Calu3 (cell line): ENCODE data around the gene PIEZO2. TPM values are rescaled to one million over a fixed set of nuclear protein-coding genes. Genes with fewer than 3 reads are reported as not detected.

Source experiments
- BruUV-seq: library from RNA; stranded (reverse); fragments of 400-500 nt; replicated peaks from 2 replicates; lab custom pipeline; 2021; lab: Mats Ljungman, UMichigan
- CTCF ChIA-PET: fragments of 300-600 bp; sonication (Branson Sonifier 250); formaldehyde crosslinking; loops from one replicate; lab custom pipeline; 2022; ENCODE audit warnings: antibody characterized with exemption; lab: Charles Lee
- DNase-seq: peaks from one replicate; pipeline ENCODE4 v3.0.0; 2022
- H3K27ac Mint-ChIP-seq: one replicate; pipeline ENCODE4 v1.8.0; 2022; ENCODE audit warnings: mixed read lengths; ENCODE audit not compliant: unreplicated experiment
- H3K27me3 Mint-ChIP-seq: one replicate; pipeline ENCODE4 v1.8.0; 2022; ENCODE audit warnings: mixed read lengths; ENCODE audit not compliant: unreplicated experiment
- H3K36me3 Mint-ChIP-seq: one replicate; pipeline ENCODE4 v1.8.0; 2022; ENCODE audit warnings: mild to moderate bottlenecking, moderate library complexity, mixed read lengths; ENCODE audit not compliant: insufficient read depth, unreplicated experiment
- H3K4me1 Mint-ChIP-seq: one replicate; pipeline ENCODE4 v1.8.0; 2022; ENCODE audit warnings: mild to moderate bottlenecking, low read depth, mixed read lengths; ENCODE audit not compliant: unreplicated experiment
- H3K4me3 Mint-ChIP-seq: one replicate; pipeline ENCODE4 v1.8.0; 2022; ENCODE audit warnings: mild to moderate bottlenecking, low read depth, moderate library complexity, mixed read lengths; ENCODE audit not compliant: unreplicated experiment
- H3K9me3 Mint-ChIP-seq: one replicate; pipeline ENCODE4 v1.8.0; 2022; ENCODE audit warnings: low read depth, mixed read lengths; ENCODE audit not compliant: unreplicated experiment
- intact Hi-C: fragments of 100-400 bp; cut with micrococcal nuclease; formaldehyde crosslinking; loops from one replicate; pipeline ENCODE4 v1.10.0; 2022; ENCODE audit not compliant: unreplicated experiment
- total RNA-seq: library from RNA; stranded (reverse); gene quantifications from 2 replicates; pipeline ENCODE4 v1.2.3, GENCODE V29; 2022
- TF ChIP-seq, protein P1 (sequence below): fragments of 200-600 bp; IDR thresholded peaks from one replicate; pipeline ENCODE4 v1.8.0; 2022; ENCODE audit warnings: antibody characterized with exemption; ENCODE audit not compliant: unreplicated experiment

The PIEZO2 gene
- total RNA-seq, 1 experiment from 2014 or later: 0.24 TPM

- no peaks in the 10 kb centered on the region for H3K36me3 Mint-ChIP-seq
- no peak overlapping the region for H3K27ac Mint-ChIP-seq
- BruUV-seq: no TSS peak
- TF ChIP-seq, protein P1, sequence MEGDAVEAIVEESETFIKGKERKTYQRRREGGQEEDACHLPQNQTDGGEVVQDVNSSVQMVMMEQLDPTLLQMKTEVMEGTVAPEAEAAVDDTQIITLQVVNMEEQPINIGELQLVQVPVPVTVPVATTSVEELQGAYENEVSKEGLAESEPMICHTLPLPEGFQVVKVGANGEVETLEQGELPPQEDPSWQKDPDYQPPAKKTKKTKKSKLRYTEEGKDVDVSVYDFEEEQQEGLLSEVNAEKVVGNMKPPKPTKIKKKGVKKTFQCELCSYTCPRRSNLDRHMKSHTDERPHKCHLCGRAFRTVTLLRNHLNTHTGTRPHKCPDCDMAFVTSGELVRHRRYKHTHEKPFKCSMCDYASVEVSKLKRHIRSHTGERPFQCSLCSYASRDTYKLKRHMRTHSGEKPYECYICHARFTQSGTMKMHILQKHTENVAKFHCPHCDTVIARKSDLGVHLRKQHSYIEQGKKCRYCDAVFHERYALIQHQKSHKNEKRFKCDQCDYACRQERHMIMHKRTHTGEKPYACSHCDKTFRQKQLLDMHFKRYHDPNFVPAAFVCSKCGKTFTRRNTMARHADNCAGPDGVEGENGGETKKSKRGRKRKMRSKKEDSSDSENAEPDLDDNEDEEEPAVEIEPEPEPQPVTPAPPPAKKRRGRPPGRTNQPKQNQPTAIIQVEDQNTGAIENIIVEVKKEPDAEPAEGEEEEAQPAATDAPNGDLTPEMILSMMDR: no peak
- H3K27me3 Mint-ChIP-seq: no peaks in the 10 kb centered on the region
- CTCF ChIA-PET: interaction anchor here (0.6 kb wide), 1 partner anchor 29 kb away, joined by 4 read pairs; no protein-coding TSS in a partner anchor
- H3K9me3 Mint-ChIP-seq: no peaks in the 10 kb centered on the region
- no peak for DNase-seq
- peaks cover 22% of the 10 kb centered on the region for H3K4me1 Mint-ChIP-seq
- intact Hi-C loops: no loop called here
- no peak overlapping the region for H3K4me3 Mint-ChIP-seq
Measured at GRCh38 chr18:10930076-10930475, 219.3 kb downstream of the PIEZO2 start.

DNA sequence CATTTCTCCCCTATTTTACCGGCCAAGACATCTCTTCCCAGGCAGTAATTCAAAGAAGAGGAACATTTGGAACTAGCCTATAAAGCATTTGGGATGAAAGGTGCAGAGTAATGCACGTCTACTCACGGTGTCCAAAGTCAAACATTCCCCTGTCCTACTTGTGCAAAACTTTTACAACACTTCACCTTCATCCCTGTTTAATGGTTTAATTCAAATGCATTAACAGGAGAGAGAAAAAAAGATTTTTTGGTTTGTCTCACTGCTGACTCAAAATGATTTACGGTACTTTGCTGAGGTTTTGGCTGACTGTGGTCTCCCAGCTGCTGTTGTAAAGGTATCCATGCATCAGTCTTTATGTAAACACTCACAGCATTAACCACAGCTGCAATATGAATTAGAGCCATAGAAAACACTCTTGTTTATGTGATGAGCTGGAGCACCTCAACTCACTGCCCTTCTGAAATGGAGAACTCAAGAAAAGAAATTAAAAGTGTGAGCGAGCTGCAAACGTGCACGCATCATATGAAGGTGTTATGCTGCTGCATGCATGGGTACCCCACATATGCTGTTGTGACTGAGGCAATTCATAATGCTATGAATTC, 220.5 kb downstream of the PIEZO2 start:
- TF ChIP-seq, protein P1: no peak
- Mint-ChIP-seq H3K36me3 (no peaks in the 10 kb centered on the region), H3K27me3 (no peaks in the 10 kb centered on the region), H3K4me3 (no peak overlapping the region), H3K4me1 (peaks cover 26% of the 10 kb centered on the region), H3K9me3 (no peaks in the 10 kb centered on the region), H3K27ac (no peak overlapping the region)
- no peak for DNase-seq
- no TSS peak for BruUV-seq
- intact Hi-C loops: no loop called here
- CTCF ChIA-PET: no interaction called here

- CTCF ChIA-PET: no interaction called here
- H3K36me3 Mint-ChIP-seq: no peaks in the 10 kb centered on the region
- intact Hi-C loops: no loop called here
Measured at GRCh38 chr18:10928011-10928771, 221.2 kb downstream of the PIEZO2 start.

GRCh38 chr18:10927286-10927992, 221.9 kb downstream of the PIEZO2 start:
- Mint-ChIP-seq H3K4me3 (peak overlapping the region; percentile 59), H3K4me1 (peaks cover 32% of the 10 kb centered on the region), H3K9me3 (no peaks in the 10 kb centered on the region), H3K27ac (peak overlapping the region; percentile 60), H3K36me3 (no peaks in the 10 kb centered on the region), H3K27me3 (no peaks in the 10 kb centered on the region)
- TF ChIP-seq, protein P1: no peak
- CTCF ChIA-PET: no interaction called here
- no TSS peak for BruUV-seq
- DNase-seq: no peak
- intact Hi-C loops: no loop called here

More at GRCh38 chr18:10928011-10928771, 221.2 kb downstream of the PIEZO2 start:
- H3K27me3 Mint-ChIP-seq: no peaks in the 10 kb centered on the region
- no peaks in the 10 kb centered on the region for H3K9me3 Mint-ChIP-seq
- TF ChIP-seq, protein P1: no peak
- BruUV-seq: no TSS peak
- no peak overlapping the region for H3K27ac Mint-ChIP-seq
- peaks cover 32% of the 10 kb centered on the region for H3K4me1 Mint-ChIP-seq
- H3K4me3 Mint-ChIP-seq: no peak overlapping the region
- DNase-seq: no peak
